ENCODE data around the gene CLSTN3.

Gene CLSTN3

GRCh38 chr12:7160183-7160582 lies 30.0 kb downstream of the CLSTN3 start:
- no peak overlapping the region for H3K4me3 ChIP-seq (ENCODE audit: control insufficient read depth, low read depth, low read length)
- no peak for DNase-seq (ENCODE audit: low read depth)
- no peak for TF ChIP-seq CTCF (IDR thresholded peaks at IDR 0.05; ENCODE audit: control insufficient read depth, insufficient read depth, low read depth, low read length, missing control alignments)

DNA sequence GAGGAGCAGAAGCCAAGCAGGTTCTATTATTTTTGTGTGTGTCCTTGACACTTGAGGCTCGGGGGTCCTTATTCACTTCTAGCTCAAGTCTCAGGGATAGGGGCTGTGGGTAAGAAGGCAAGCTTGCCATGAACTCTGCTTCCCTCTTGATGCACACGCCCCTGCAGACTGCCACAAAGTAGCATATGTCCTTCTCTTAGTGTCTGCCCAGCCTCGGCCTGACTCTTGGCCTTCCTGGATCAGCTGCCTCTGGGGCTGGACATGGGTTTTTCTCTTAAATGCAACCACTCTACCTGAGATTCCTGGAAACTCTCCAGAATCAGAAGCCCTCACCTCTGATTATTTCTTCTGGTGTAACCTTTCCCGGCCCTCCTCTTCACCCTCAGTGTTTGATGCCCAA lies 31.2 kb downstream of the CLSTN3 start:
- no peak for DNase-seq (ENCODE audit: low read depth)
- no peak for TF ChIP-seq CTCF (IDR thresholded peaks at IDR 0.05; ENCODE audit: control insufficient read depth, insufficient read depth, low read depth, low read length, missing control alignments)
- no peak overlapping the region for H3K4me3 ChIP-seq (ENCODE audit: control insufficient read depth, low read depth, low read length)

GRCh38 chr12:7161811-7162210 lies 31.6 kb downstream of the CLSTN3 start:
- TF ChIP-seq CTCF (IDR thresholded peaks at IDR 0.05; ENCODE audit: control insufficient read depth, insufficient read depth, low read depth, low read length, missing control alignments), result no peak
- no peak overlapping the region for H3K4me3 ChIP-seq (ENCODE audit: control insufficient read depth, low read depth, low read length)
- DNase-seq (ENCODE audit: low read depth), result peak; percentile 87

GRCh38 chr12:7162691-7163114 lies 32.5 kb downstream of the CLSTN3 start:
- DNase-seq (ENCODE audit: low read depth), result no peak
- TF ChIP-seq CTCF (IDR thresholded peaks at IDR 0.05; ENCODE audit: control insufficient read depth, insufficient read depth, low read depth, low read length, missing control alignments), result peak; percentile 76
- no peak overlapping the region for H3K4me3 ChIP-seq (ENCODE audit: control insufficient read depth, low read depth, low read length)

DNA sequence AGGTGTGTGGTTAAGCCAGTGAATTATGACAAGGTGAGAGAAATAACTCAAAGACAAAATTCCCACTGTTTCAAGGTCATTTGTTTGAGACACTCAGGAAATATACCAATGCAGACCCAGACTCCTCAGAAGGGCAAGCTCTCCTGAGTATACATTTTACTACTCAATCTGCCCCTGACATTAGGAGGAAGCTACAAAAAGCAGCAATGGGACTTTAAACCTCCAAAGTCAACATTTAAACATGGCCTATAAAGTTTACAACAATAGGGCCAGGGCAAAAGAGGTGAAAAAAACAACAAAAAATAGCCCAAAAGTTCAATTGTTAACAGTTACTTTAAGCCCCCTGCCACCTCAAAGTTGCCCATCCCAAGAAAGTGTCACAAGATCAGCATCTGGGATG lies 39.8 kb downstream of the CLSTN3 start:
- no peak for DNase-seq (ENCODE audit: low read depth)
- H3K4me3 ChIP-seq (ENCODE audit: control insufficient read depth, low read depth, low read length), result no peak overlapping the region
- TF ChIP-seq CTCF (IDR thresholded peaks at IDR 0.05; ENCODE audit: control insufficient read depth, insufficient read depth, low read depth, low read length, missing control alignments), result no peak

DNA sequence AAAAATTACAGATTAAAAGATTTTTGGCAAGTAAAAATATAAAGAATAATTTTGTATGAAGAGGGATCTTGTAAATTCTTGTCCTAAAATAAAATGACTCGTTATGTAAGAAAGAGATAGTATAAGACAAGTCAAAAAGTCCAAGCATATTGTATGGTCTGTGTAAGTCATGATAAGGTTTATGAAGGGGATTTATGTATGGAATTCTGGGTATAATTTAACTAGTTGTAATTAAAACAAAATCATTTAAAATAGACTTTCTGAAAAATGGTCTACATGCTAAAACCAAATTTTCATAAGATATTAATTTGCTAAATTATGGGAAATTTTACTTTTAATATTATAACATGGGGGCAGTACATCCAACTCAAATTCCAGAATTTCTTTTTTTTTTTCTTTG lies 41.7 kb downstream of the CLSTN3 start:
- no peak for DNase-seq (ENCODE audit: low read depth)
- no peak for TF ChIP-seq CTCF (IDR thresholded peaks at IDR 0.05; ENCODE audit: control insufficient read depth, insufficient read depth, low read depth, low read length, missing control alignments)
- no peak overlapping the region for H3K4me3 ChIP-seq (ENCODE audit: control insufficient read depth, low read depth, low read length)

DNA sequence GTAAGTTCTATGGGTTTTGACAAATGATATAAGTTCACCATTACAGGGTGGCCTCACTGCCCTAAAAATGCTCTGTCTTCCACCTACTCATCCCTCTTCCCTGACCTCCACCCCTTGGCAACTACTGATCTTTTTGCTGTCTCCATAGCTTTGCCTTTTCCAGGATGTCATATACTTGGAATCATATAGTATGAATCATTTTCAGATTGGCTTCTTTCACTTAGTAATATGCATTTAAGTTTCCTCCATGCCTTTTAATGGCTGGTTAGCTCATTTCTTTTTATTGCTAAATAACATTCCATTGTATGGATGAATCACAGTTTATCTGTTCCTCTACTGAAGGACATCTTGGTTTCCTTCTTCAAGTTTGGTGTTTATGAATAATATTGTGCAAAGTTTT lies 45.3 kb downstream of the CLSTN3 start:
- no peak for DNase-seq (ENCODE audit: low read depth)
- H3K4me3 ChIP-seq (ENCODE audit: control insufficient read depth, low read depth, low read length), result no peak overlapping the region
- TF ChIP-seq CTCF (IDR thresholded peaks at IDR 0.05; ENCODE audit: control insufficient read depth, insufficient read depth, low read depth, low read length, missing control alignments), result no peak
